Glomerular visceral epithelial cell (primary cell): ENCODE results near the gene WDR62.

Experiments used
- DNase-seq: peaks from one replicate; pipeline ENCODE4 v3.0.0-alpha.2; 2016; ENCODE audit errors: extremely low spot score

Gene WDR62

DNA sequence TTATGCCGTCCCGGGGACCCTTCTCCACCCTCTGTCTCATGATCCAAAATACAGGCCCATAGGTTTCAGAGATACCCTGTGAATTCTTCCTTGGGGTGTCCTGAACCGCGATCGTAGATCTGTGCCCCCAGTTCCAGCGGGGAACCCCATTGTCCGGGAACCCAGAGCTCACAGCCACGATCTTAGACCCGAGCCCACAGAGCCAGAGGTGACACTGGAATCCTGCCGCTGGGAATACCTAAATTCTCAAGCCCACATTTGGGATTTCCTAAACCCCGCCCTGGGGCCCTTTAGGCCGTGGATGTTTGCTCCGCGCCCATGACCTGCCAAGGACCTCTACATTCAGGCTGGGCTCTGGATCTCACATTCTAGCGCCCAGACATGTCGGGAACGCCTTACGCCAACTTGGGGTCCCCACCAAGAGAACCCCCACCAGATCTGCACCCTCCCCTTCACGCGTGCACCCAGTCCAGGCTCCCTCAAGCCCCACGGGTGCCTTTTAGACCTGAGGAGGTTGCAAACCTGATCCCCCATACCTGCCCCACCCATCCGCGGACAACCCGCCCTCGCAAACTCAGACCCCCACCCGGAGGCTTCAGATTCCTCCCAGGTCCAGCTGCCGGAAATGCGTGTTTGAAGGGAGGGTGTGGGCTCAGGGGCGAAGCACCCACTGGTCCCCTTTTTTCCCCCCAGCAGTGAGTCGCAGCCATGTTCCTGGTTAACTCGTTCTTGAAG lies 85.8 kb downstream of the WDR62 start:
- DNase-seq, result peak; percentile 69

DNA sequence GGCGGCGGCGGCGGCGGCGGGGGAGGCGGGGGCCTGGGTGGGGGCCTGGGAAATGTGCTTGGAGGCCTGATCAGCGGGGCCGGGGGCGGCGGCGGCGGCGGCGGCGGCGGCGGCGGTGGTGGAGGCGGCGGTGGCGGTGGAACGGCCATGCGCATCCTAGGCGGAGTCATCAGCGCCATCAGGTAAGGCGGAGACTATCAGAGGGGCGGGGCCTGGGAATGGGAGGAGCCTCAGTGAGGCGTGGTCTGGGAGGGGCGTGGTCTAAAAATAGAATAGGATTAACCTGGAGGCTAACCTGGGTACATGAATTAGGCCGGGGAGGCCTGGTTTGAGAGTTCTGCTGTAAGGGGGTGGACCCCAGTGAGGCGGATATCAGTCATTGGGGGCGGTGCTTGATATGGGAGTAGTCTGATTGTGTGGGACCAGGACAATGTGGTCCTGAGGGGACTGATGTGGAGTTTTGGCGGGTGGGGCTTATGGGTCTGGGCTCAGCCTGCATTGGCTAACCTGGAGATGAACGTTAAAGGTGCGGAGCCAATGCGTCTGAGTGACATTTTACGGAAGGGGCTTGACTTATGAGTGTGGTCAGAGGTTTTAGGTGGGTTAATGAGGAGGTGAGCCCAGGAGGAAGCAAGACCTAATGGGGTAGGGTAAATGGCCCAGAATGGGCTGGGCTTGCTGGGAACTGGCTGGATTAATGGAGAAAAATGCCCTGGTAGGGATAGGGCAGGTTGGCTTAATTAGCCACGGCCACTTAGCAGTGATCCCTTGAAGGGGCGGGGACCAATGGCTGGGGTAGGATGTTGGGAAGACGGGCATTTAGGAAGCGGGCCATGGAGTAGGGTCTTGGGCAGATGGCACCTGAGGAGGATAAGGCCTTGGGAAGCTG lies 86.6 kb downstream of the WDR62 start:
- peak; percentile 89 for DNase-seq

DNA sequence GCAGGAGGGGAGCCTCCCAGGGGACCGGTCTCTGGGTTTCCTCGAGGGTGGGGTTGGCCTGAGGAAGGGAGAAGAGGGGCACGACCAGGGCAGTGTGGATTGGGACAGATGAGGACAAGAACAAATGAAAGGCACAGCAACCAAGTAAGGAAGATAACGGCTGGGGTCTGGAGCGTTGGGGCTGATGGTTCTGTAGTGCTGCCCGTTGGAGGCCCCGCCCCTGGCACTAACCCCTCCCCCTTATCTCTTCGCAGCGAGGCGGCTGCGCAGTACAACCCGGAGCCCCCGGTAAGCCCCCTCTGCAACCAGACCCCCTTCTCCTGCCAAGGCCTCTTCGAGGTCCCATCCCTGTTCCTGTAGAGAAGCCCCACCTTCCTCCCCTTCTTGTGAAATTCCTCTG lies 87.3 kb downstream of the WDR62 start:
- DNase-seq, result no peak

DNA sequence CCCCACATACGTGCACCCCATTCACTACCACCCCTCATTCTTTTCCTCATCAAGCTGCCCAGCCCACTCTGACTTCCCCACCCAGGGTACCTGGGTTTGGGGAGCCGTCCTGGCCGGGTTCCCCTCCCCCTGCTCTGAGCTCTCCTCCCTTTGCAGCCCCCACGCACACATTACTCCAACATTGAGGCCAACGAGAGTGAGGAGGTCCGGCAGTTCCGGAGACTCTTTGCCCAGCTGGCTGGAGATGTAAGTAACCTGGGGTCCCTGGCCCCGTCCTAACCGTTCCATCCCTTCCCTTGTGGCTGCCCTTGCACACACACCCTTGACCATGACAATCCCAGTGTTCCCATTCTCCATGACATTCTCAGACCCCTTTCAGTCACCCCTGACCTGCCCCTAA lies 87.8 kb downstream of the WDR62 start:
- no peak for DNase-seq

DNA sequence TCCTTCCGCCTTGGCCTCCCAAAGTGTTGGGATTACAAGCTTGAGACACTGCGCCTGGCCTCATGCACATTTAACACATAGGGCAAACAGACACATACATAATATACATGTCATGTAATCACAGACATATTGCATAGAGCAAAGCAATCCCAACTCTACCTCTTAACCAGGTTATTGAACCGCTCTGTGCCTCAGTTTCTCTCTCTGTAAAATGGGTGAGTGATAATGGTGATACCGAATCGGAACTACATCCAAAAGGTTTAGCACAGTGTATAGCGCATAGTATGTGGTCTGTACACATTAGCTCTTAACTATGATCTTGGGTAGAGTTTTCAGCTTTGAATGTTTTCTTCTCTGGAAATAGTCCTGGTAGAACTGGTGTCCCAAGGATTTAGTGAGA lies 89.9 kb downstream of the WDR62 start:
- DNase-seq, result no peak

DNA sequence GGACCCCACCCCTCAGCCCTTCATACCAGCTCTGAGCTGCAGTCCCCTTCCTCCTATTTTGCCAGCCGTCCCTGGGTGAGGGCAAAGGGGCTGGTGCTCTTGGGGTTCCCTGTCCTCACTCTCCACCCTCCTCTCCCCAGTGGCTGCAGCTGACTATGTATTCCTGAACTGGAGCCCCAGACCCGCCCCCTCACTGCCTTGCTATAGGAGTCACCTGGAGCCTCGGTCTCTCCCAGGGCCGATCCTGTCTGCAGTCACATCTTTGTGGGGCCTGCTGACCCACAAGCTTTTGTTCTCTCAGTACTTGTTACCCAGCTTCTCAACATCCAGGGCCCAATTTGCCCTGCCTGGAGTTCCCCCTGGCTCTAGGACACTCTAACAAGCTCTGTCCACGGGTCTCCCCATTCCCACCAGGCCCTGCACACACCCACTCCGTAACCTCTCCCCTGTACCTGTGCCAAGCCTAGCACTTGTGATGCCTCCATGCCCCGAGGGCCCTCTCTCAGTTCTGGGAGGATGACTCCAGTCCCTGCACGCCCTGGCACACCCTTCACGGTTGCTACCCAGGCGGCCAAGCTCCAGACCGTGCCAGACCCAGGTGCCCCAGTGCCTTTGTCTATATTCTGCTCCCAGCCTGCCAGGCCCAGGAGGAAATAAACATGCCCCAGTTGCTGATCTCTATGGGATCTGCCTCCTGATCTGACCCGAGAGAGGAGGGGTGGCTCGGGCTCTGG lies 95.1 kb downstream of the WDR62 start:
- no peak for DNase-seq

DNA sequence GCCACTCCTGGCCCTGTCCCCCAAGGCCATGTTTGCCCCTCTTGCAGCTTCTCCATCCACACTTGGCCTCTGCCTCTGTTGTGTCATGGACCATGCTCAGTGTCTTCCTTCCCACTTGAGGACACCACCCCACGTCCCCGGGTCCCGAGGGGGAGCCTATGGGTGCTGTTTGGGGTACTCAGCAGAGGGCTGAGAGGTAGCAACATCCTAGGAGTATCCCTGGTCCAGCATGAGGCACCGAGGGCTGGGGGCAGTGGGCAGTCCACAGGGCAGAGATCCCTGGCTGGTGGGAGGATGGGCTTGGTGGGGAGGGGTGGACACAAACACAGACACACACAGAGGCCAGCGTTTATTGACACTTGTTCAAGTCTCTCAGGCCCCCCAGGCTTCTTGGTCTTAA lies 95.9 kb downstream of the WDR62 start:
- no peak for DNase-seq

DNA sequence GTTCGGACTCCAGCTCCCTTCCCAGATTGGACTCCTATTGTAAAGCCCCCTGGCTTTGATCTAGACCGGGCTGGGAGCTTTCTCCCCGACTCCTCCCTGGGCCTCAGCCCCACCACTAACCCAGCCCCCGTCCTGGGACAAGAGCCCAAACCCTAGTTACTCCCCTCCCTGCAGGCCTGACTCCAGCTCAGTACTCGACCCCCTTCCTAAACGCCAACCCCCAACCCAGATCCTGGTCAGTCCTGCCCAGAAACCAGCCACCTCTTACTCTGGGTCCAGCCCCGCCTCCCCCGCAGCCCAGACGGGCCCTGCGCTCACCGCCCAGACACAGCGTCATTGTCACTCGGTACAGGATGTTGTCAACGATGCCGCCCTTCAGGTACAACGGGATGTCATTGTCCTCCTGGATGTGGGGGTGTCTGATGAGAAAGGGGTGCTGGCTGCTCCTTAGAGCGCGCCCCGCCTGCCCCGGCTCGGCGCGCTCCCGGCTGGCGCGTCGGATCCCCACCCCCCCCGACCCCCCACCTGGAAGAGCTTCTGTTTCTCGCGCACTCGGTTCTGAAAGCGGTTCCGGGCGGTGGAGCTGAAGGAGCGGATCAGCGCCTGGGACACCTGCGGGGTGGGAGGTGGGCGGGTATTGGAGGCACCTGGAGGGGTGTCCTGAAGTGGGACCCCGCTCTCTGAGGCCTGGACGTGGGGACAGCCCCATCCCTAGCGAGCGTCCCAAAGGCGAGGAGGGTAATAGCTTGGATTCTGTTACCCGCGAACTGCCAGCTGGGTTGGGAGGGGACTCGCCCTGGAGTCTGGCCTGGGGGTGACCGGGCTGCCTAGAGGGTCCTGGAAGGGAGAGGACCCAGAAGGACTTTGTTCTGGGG lies 96.7 kb downstream of the WDR62 start:
- no peak for DNase-seq

DNA sequence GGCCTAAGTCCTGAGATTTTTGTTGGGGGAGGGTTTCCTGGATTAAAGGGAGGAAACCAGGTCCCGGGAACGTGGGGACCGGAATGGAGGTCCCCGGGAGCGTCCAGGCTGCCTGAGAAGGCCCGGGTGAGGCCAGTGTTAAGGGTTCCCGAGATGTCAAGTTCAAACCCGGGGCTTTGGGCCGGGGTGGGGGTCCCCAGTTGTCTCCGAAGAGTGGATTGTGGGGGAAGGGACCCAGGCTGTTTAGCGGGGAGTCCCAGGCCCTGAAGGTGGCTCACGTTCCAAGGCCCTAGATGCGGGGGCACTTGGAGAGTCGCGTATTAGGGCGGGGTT lies 97.3 kb downstream of the WDR62 start:
- DNase-seq, result no peak

DNA sequence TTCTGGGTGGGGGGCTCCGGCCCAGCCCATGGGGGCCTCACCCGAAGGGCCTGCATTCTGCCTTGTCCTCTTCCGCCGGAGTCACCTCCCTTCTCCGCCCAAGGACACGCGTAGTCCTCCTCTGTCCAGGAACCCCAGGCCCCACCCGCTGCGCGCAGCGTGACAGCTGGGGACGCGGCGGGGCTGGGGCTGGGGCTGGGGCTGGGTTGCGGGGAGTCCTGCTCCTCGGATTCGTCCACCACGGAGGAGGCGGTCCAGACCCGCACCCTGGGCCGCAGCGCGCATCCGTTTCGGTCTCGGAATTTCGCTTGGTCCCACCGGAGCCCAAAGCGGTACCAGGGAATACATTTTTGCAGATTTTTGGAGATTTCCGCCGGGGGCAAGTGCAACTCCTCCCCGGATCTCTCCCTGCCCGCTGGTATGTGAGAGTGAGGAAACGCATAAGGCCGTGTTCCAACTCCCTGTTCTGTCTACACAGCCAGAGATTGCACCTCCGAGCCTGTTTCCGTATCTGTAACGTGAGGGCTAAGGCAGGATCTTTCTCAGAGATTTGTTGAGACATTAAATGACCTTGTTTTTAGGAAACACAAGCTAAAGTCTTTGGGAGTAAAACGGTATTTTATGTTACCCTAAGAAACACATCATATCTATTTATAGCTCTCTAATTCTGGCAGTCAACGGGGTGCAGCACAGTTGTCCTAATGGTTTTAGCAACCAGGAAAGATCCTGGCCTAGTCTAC lies 97.8 kb downstream of the WDR62 start, which contains the start of gene COX7A1:
Gene COX7A1, minus strand, starts transcription at position 96 of the 740 bp plus-strand sequence. Its CDS starts 40 bp downstream, at position 56.
- no peak for DNase-seq

DNA sequence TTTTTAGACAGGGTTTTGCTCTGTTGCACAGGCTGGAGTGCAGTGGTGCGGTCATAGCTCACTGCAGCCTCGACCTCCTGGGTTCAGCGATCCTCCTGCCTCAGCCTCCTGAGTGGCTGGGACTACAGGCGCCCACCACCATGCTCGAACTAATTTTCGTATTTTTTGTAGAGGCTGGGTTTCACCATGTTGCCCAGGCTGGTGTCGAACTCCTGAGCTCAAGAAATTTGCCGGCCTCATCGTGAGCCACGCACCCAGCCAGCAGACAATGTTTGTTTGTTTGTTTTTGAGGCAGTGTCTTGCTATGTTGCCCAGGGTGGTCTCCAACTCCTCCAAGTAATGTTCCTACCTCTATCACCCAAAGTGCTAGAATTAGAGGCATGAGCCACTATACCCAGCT lies 98.4 kb downstream of the WDR62 start:
- DNase-seq, result no peak
